Jurkat, Clone E6-1 (cell line): ENCODE data around the gene ORAI3.
"Not testable (repeated sequence)": the region's sequence is repeated elsewhere in the genome, so short reads cannot be mapped to it uniquely, and the experiment has no call there.

Experiments used
- DNase-seq: peaks from one replicate; pipeline ENCODE4 v3.0.0-alpha.2; 2011; ENCODE audit warnings: low read depth, low spot score
- H3K4me3 ChIP-seq: 2 replicates; pipeline ENCODE4 v1.5.1; 2011; ENCODE audit warnings: mild to moderate bottlenecking, low read length, control low read depth, moderate library complexity

ORAI3 gene

DNA sequence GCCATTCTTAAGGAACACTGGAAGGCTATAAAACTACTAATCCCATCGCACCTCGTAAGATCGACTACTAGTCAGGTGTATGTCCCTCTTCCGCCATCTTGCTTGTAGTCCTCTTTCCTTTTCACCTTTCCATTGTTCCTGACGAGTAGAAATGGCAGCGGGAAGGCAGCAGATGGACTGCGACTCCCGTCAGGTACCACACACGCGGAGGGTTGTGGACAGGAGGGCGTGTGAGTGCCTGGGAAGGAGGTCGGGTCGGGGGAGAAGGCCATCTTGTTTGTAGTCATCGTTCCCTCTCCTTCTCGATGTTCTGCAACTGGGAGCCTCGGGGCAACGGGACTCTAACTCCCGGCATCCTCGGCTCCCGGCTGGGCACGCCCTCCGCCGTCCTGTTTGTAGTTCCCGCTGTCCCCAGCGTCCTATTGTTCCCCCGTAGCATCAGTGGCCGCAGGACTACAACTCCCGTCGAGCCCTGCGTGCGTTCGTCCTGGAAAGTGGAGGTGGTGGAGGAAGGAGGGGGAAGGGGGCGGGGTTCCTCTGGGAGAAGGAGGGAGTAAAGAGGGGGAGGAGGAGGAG is 25.8 kb upstream of the ORAI3 start:
- peak; percentile 100 for DNase-seq
- H3K4me3 ChIP-seq, result peak overlapping the region; percentile 99

DNA sequence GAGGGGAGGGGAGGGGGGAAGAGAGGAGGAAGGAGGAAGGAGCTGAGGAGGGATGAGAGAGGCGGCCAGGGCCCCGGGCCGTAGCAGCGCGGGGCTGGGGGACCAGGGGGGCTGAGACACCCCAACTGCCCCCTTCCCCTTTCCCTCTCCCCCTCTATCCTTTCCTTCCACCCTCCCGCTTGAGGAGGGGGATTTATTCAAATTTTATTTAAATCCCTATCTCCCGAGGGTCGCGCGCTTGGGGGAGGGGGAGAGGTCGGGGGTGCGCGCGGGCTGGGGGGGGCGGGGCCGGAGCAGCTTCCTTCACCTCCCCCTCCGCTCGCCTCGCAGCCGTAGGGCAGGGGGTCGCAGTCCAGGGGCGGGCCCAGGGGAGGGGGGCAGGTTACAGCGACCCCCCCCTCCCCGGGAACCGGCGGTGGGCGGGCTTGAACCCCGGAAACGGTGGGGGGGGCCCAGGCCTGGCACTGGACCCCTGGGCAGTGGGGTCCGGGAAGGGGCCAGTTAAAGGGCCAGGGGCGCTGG is 25.3 kb upstream of the ORAI3 start, which contains the start of gene FBXL19:
FBXL19 (plus strand) TSS at position 19 of the 522 bp plus-strand sequence. CDS start 2,183 bp downstream, outside the sequence.
- no peak for DNase-seq
- H3K4me3 ChIP-seq, result peak within 1 kb of the TSS; percentile 99

DNA sequence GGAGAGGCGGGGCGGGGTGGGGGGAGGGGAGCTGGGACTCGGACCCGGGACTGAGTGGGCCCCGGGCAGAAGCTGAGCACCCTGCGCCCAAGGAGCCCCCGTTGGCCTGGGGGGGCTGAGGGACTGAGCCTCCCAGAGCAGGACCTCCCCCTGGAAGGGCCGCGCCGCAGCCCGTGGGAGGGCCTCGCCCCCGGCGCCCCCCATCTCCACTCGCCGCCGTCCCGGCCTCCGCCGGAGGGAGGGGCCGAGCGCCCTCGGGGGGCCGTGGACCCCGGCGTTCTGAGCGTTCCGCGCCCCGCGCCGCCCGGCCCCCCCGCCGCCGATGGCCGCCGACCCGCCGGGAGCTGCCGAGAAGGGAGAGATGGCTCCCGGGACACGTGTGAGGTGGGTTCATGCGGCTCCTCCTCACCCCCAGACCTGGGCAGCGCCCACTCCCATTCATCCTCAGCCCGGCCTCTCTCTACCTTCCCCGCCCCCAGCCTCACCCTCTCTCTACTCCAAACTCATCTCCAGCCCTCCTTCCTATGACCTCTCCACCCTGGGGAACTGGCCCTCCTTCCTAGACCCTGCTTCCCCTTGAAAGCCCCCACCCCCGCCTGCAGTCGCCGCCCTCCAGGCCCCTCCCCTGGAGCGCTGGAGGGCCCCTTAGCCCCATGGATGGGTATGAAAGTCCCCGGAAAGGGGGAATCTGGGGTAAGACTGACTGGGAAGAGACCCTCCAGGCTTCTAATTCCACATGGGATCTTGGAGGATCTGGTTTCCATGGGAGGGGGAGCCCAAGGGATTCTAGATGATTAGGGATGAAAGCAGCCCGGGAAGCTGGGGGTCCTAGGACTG is 24.6 kb upstream of the ORAI3 start:
- peak overlapping the region; percentile 99 for H3K4me3 ChIP-seq
- no peak for DNase-seq

- DNase-seq, result no peak
- H3K4me3 ChIP-seq, result peak overlapping the region; percentile 99
Measured at GRCh38 chr16:30924913-30925631, 23.8 kb upstream of the ORAI3 start.

DNA sequence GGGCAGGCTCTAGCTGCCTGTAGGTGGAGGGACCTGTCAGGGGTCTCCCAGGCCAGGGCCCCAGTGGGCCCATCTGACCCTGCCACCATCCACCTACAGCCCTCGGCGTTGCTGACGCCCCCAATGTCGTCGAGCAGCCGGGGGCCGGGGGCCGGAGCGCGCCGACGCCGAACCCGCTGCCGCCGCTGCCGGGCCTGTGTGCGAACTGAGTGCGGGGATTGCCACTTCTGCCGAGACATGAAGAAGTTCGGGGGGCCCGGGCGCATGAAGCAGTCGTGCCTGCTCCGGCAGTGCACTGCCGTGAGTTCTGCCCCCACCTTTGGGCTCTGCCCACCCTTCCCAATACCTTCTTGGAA is 23.3 kb upstream of the ORAI3 start:
- DNase-seq, result no peak
- no peak overlapping the region for H3K4me3 ChIP-seq

GRCh38 chr16:30925995-30926811 is 22.7 kb upstream of the ORAI3 start:
- DNase-seq, result no peak
- no peak overlapping the region for H3K4me3 ChIP-seq

GRCh38 chr16:30926937-30927788 is 21.7 kb upstream of the ORAI3 start:
- no peak overlapping the region for H3K4me3 ChIP-seq

DNA sequence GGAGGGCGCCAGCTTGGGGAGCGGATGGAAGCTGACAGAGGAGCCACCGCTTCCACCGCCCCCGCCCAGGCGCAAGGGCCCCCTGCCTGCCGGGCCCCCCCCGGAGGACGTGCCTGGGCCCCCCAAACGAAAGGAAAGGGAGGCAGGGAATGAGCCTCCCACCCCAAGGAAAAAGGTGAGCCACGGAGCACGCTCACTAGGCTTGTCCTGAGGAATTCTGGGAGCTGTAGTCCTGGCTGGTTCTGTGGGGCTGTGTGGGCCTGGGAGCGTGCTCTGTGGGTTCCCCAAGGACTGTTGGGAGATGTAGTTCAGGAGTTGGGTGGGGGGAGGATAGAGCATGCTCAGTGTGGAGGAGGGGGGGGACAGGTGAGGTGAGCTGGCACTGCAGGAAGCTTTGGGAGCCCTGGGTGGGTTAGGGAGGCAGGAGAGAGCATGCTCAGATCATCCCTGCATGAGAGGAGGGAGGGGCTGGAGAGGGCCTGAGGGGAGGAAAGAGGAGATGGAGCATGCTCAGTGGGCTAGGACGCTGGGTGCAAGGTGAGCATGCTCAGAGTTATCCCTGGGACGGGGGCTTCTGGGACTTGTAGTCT is 21.0 kb upstream of the ORAI3 start:
- peak; percentile 53 for DNase-seq
- H3K4me3 ChIP-seq, result no peak overlapping the region

More at GRCh38 chr16:30926937-30927788, 21.7 kb upstream of the ORAI3 start:
- no peak for DNase-seq

DNA sequence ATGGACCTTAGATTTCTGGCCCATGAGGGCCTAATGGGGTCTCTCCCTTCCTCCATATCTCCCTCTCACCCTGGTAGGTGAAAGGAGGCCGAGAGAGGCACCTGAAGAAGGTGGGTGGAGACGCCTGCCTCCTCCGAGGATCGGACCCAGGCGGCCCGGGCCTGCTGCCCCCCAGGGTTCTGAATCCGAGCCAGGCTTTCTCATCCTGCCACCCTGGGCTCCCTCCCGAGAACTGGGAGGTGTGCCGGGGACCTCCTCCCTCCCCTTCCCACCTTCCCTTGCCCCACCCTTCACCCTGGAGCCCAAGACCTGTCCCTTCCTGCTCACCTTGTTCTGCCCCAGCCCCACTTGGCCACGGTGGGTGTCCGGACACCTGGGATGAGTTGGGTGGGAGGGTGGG is 20.5 kb upstream of the ORAI3 start:
- DNase-seq, result no peak
- no peak overlapping the region for H3K4me3 ChIP-seq

DNA sequence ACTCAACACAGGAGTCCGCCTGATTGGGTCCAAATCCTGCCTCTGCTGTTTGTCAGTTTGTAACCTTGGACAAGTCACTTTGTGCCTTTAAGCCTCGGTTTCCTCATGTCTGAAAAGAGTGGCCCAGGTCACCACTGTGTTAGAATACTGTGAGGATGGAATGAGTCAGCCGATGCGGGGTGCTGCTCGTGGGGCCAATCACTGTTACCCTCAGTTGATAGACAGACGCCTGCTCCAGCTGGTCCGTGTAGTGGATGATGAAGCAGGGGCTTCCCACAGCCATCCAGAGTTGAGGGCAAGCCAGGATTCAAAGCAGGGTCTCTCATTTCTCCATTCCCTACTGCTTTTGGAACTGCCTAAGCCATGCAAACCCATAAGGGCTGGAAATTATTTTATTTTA is 19.7 kb upstream of the ORAI3 start:
- H3K4me3 ChIP-seq, result no peak overlapping the region
- no peak for DNase-seq

DNA sequence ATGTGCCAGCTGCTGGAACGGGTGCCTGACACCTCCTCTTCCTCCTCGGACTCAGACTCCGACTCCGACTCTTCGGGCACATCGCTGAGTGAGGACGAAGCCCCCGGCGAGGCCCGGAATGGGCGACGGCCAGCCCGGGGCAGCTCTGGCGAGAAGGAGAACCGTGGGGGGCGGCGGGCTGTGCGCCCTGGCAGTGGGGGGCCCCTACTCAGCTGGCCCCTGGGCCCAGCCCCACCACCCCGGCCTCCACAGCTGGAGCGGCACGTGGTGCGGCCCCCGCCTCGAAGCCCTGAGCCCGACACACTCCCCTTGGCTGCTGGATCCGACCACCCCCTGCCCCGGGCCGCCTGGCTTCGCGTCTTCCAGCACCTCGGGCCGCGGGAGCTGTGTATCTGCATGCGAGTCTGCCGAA is 18.7 kb upstream of the ORAI3 start:
- H3K4me3 ChIP-seq, result no peak overlapping the region
- no peak for DNase-seq

- DNase-seq, result no peak
- no peak overlapping the region for H3K4me3 ChIP-seq
Measured at GRCh38 chr16:30931068-30931650, 17.7 kb upstream of the ORAI3 start.

- peak; percentile 65 for DNase-seq
- no peak overlapping the region for H3K4me3 ChIP-seq
Measured at GRCh38 chr16:30934827-30935557, 13.9 kb upstream of the ORAI3 start.

- H3K4me3 ChIP-seq, result no peak overlapping the region
- peak; percentile 66 for DNase-seq
Measured at GRCh38 chr16:30937692-30938091, 11.2 kb upstream of the ORAI3 start.

GRCh38 chr16:30939571-30939970 is 9.3 kb upstream of the ORAI3 start:
- H3K4me3 ChIP-seq, DNase-seq: not testable (repeated sequence)

GRCh38 chr16:30941600-30942425 is 7.1 kb upstream of the ORAI3 start:
- H3K4me3 ChIP-seq, result no peak overlapping the region
- no peak for DNase-seq
